Measurements from ENCODE around the gene ATG9A.

ATG9A gene

GRCh38 chr2:219246559-219246958, 17.1 kb upstream of the ATG9A start:
- no peak for DNase-seq
- Histone ChIP-seq H3K4me3 (ENCODE audit: low read length) (no peak overlapping the region), H3K9me2 (replicated peaks; ENCODE audit: insufficient read depth, low read length) (no peaks in the 10 kb centered on the region), H3K9ac (ENCODE audit: low read length) (no peak overlapping the region), H3K27me3 (replicated peaks; ENCODE audit: insufficient read depth, low read length) (no peaks in the 10 kb centered on the region), H3K9me3 (replicated peaks; ENCODE audit: insufficient read depth, low read length) (no peaks in the 10 kb centered on the region), H3K4me2 (ENCODE audit: low read depth, low read length) (peak overlapping the region; percentile 94; the same call in 1 of the 2 replicates), H3K36me3 (replicated peaks; ENCODE audit: insufficient read depth, low read length) (0 out of 2 replicates have a peak, but pooled peaks cover 6% of the 10 kb centered on the region), H2AFZ (ENCODE audit: low read length) (no peak overlapping the region), H3F3A (ENCODE audit: insufficient read depth, low read length) (peaks cover 31% of the 10 kb centered on the region), H3K79me2 (ENCODE audit: low read length) (peaks cover 46% of the 10 kb centered on the region), H3K4me1 (ENCODE audit: low read length) (peaks cover 52% of the 10 kb centered on the region), H3K27ac (ENCODE audit: low read length) (no peak overlapping the region), H4K20me1 (ENCODE audit: insufficient read depth, low read length) (no peaks in the 10 kb centered on the region)
- TF ChIP-seq, protein P1, sequence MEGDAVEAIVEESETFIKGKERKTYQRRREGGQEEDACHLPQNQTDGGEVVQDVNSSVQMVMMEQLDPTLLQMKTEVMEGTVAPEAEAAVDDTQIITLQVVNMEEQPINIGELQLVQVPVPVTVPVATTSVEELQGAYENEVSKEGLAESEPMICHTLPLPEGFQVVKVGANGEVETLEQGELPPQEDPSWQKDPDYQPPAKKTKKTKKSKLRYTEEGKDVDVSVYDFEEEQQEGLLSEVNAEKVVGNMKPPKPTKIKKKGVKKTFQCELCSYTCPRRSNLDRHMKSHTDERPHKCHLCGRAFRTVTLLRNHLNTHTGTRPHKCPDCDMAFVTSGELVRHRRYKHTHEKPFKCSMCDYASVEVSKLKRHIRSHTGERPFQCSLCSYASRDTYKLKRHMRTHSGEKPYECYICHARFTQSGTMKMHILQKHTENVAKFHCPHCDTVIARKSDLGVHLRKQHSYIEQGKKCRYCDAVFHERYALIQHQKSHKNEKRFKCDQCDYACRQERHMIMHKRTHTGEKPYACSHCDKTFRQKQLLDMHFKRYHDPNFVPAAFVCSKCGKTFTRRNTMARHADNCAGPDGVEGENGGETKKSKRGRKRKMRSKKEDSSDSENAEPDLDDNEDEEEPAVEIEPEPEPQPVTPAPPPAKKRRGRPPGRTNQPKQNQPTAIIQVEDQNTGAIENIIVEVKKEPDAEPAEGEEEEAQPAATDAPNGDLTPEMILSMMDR (IDR thresholded peaks at IDR 0.05; ENCODE audit: low read length) = no peak
- TF ChIP-seq EZH2phosphoT487 (IDR thresholded peaks at IDR 0.05; ENCODE audit: low read length) (no peak), EZH2 (optimal IDR thresholded peaks at IDR 0.05; ENCODE audit: low read depth, low read length) (no peak)

DNA sequence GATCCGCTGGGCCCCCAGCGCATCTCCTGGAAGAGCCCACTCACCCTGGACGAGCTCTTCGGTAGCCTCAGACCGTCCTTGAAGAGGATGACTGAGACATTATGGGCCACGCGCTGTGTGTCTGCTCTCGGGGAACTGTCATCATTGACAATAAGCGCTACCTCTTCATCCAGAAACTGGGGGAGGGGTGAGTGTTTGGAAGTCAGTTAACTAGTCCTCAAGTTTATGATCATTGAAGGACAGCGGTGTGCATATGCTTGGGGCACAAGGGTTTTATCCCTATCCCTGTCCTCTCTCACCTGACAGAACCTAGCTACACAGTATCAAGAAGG, 16.4 kb upstream of the ATG9A start:
- TF ChIP-seq EZH2 (optimal IDR thresholded peaks at IDR 0.05; ENCODE audit: low read depth, low read length) = no peak
- TF ChIP-seq, protein P1 (IDR thresholded peaks at IDR 0.05; ENCODE audit: low read length) = no peak
- TF ChIP-seq EZH2phosphoT487 (IDR thresholded peaks at IDR 0.05; ENCODE audit: low read length) = no peak
- no peaks in the 10 kb centered on the region for H3K9me2 ChIP-seq (replicated peaks; ENCODE audit: insufficient read depth, low read length)
- peaks cover 39% of the 10 kb centered on the region for H3K79me2 ChIP-seq (ENCODE audit: low read length)
- peaks cover 31% of the 10 kb centered on the region for H3F3A ChIP-seq (ENCODE audit: insufficient read depth, low read length)
- no peaks in the 10 kb centered on the region for H4K20me1 ChIP-seq (ENCODE audit: insufficient read depth, low read length)
- H3K4me1 ChIP-seq (ENCODE audit: low read length) = peaks cover 47% of the 10 kb centered on the region
- H3K4me2 ChIP-seq (ENCODE audit: low read depth, low read length) = peak overlapping the region; percentile 94
- peak overlapping the region; percentile 93 for H3K9ac ChIP-seq (ENCODE audit: low read length)
- H2AFZ ChIP-seq (ENCODE audit: low read length) = peak overlapping the region; percentile 57; the same call in 1 of the 2 replicates
- H3K36me3 ChIP-seq (replicated peaks; ENCODE audit: insufficient read depth, low read length) = 0 out of 2 replicates have a peak, but pooled peaks cover 4% of the 10 kb centered on the region
- H3K9me3 ChIP-seq (replicated peaks; ENCODE audit: insufficient read depth, low read length) = no peaks in the 10 kb centered on the region
- no peaks in the 10 kb centered on the region for H3K27me3 ChIP-seq (replicated peaks; ENCODE audit: insufficient read depth, low read length)
- H3K27ac ChIP-seq (ENCODE audit: low read length) = peak overlapping the region; percentile 62; the same call in 1 of the 2 replicates
- peak overlapping the region; percentile 89 for H3K4me3 ChIP-seq (ENCODE audit: low read length)
- DNase-seq = no peak

DNA sequence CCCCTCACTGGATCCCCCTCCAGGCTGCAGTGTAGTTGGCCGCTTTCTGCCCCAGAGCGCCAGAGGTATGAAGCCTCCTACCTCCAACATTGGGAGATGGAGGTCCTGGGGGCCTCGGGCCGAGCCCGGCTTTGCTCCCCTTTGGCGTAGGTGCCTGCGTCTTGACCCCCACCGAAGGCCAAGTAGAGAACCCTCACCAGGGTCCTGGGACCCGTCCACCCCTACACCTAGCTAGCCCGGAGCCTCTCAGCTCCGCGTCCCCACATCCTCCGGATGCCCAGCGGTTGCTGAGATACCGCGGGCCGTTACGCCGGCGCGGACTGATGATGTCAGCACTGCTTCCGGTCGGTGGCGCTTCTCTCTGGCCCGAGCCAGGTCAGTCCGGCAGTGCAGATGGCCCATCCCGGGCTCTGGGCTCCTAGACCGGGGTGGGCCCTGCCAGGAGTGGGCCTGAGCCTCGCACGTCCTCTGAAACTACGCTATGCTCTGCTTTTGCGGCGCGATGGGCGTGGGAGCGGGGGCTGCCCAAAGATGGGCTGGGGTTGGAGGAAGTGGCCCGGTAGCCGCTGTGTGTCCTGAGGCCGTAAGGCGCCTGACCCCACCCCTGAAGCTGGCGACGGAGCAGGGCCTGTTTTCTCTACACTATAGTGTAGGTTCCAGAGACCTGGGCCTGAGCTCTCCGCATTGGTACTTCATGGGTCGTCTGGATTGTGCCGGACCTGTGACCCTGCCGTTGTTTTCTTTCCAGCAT, 15.9 kb upstream of the ATG9A start, which contains the start of the genes GLB1L and STK16:
GLB1L (minus strand) TSS at position 297 of the 751 bp plus-strand sequence. CDS start 1,871 bp downstream, outside the sequence.
STK16 (plus strand) TSS at position 332 of the 751 bp plus-strand sequence. CDS start 521 bp downstream, outside the sequence.
- Histone ChIP-seq H3K4me2 (ENCODE audit: low read depth, low read length) (peak within 1 kb of the TSS; percentile 94), H3K27ac (ENCODE audit: low read length) (peak within 1 kb of the TSS; percentile 62; the same call in 1 of the 2 replicates), H3K9me3 (replicated peaks; ENCODE audit: insufficient read depth, low read length) (no peaks in the 10 kb centered on the region), H3K27me3 (replicated peaks; ENCODE audit: insufficient read depth, low read length) (no peaks in the 10 kb centered on the region), H3K9ac (ENCODE audit: low read length) (peak within 1 kb of the TSS; percentile 93), H3F3A (ENCODE audit: insufficient read depth, low read length) (peaks cover 29% of the 10 kb centered on the region), H4K20me1 (ENCODE audit: insufficient read depth, low read length) (no peaks in the 10 kb centered on the region), H3K79me2 (ENCODE audit: low read length) (peaks cover 33% of the 10 kb centered on the region), H2AFZ (ENCODE audit: low read length) (peak within 1 kb of the TSS; percentile 57), H3K9me2 (replicated peaks; ENCODE audit: insufficient read depth, low read length) (no peaks in the 10 kb centered on the region), H3K4me3 (ENCODE audit: low read length) (peak within 1 kb of the TSS; percentile 89), H3K36me3 (replicated peaks; ENCODE audit: insufficient read depth, low read length) (0 out of 2 replicates have a peak, but pooled peaks cover 1% of the 10 kb centered on the region), H3K4me1 (ENCODE audit: low read length) (peaks cover 44% of the 10 kb centered on the region)
- TF ChIP-seq, protein P1 (IDR thresholded peaks at IDR 0.05; ENCODE audit: low read length) = no peak
- no peak for TF ChIP-seq EZH2 (optimal IDR thresholded peaks at IDR 0.05; ENCODE audit: low read depth, low read length)
- no peak for TF ChIP-seq EZH2phosphoT487 (IDR thresholded peaks at IDR 0.05; ENCODE audit: low read length)
- DNase-seq = peak; percentile 95

Measured in MM.1S (cell line).